Ascending aorta (tissue), 2 donors: ENCODE results near the gene IFNL3. TPM values are rescaled to one million over a fixed set of nuclear protein-coding genes. Genes with fewer than 3 reads are reported as not detected.

Source experiments
- DNase-seq, 2 donors: peaks; one replicate each; pipeline ENCODE4 v3.0.0-alpha.2; 2019; ENCODE audit warnings: low spot score in 2 of 2
- H3K27ac ChIP-seq, 2 donors: fragments of 200-600 bp; sonication (generic); one replicate each; pipeline ENCODE4 v1.5.1; 2016 to 2017; ENCODE audit warnings: mild to moderate bottlenecking in 1 of 2
- H3K27me3 ChIP-seq: fragments of 200-600 bp; sonication (generic); one replicate; pipeline ENCODE4 v1.5.1; 2017
- H3K36me3 ChIP-seq, 2 donors: fragments of 200-600 bp; sonication (generic); one replicate each; pipeline ENCODE4 v1.5.1; 2016
- H3K4me1 ChIP-seq, 2 donors: fragments of 200-600 bp; sonication (generic); one replicate each; pipeline ENCODE4 v1.5.1; 2016 to 2017; ENCODE audit warnings: mild to moderate bottlenecking in 1 of 2
- H3K4me3 ChIP-seq, 2 donors: fragments of 200-600 bp; sonication (generic); one replicate each; pipeline ENCODE4 v1.5.1; 2016 to 2017; ENCODE audit warnings: mild to moderate bottlenecking in 1 of 2
- H3K9me3 ChIP-seq, 2 donors: fragments of 200-600 bp; sonication (generic); one replicate each; pipeline ENCODE4 v1.5.1; 2016
- CTCF ChIP-seq, 3 experiments: fragments of 200-600 bp in 2 of 3; fragments of 450-650 bp in 1 of 3; sonication (generic) in 2 of 3; IDR thresholded peaks; one replicate each; pipeline ENCODE4 v1.5.1; 2016 to 2019; ENCODE audit warnings: antibody characterized with exemption in 3 of 3, mild to moderate bottlenecking in 1 of 3, moderate library complexity in 1 of 3
- intact Hi-C: fragments of 100-400 bp; cut with DNase I; formaldehyde crosslinking; loops from one replicate; pipeline ENCODE4 v1.15.1; 2023
- total RNA-seq: library from RNA; depleted of rRNA; stranded (reverse); fragments of >200 nt; gene quantifications from one replicate; pipeline ENCODE4 v1.1.0, GENCODE V29; 2016

IFNL3 gene
- total RNA-seq, 1 donor from 2014 or later = not detected

GRCh38 chr19:39254531-39255345 lies 9.9 kb upstream of the IFNL3 start:
- no peaks in the 10 kb centered on the region for H3K36me3 ChIP-seq
- no peaks in the 10 kb centered on the region for H3K27me3 ChIP-seq
- no peak for DNase-seq
- no peak for TF ChIP-seq CTCF (IDR thresholded peaks at IDR 0.05)
- no peak overlapping the region for H3K27ac ChIP-seq
- intact Hi-C loops = no loop called here
- H3K4me1 ChIP-seq = no peaks in the 10 kb centered on the region
- no peaks in the 10 kb centered on the region for H3K9me3 ChIP-seq
- no peak overlapping the region for H3K4me3 ChIP-seq

- peaks cover 2% of the 10 kb centered on the region for H3K27me3 ChIP-seq
- no peaks in the 10 kb centered on the region for H3K9me3 ChIP-seq
- intact Hi-C loops = no loop called here
- no peak for TF ChIP-seq CTCF (IDR thresholded peaks at IDR 0.05)
- no peaks in the 10 kb centered on the region for H3K36me3 ChIP-seq
- no peak for DNase-seq
- no peaks in the 10 kb centered on the region for H3K4me1 ChIP-seq
- H3K4me3 ChIP-seq = no peak overlapping the region
- no peak overlapping the region for H3K27ac ChIP-seq
These were observed 8.8 kb upstream of the IFNL3 start for GRCh38 chr19:39253374-39254149.

- intact Hi-C loops = no loop called here
- no peaks in the 10 kb centered on the region for H3K4me1 ChIP-seq
- DNase-seq = no peak
- H3K4me3 ChIP-seq = no peak overlapping the region
- no peaks in the 10 kb centered on the region for H3K36me3 ChIP-seq
- peaks cover 12% of the 10 kb centered on the region for H3K27me3 ChIP-seq
- TF ChIP-seq CTCF (IDR thresholded peaks at IDR 0.05) = no peak
- H3K27ac ChIP-seq = no peak overlapping the region
- H3K9me3 ChIP-seq = no peaks in the 10 kb centered on the region
These were observed 7.7 kb upstream of the IFNL3 start for GRCh38 chr19:39252458-39252857.

DNA sequence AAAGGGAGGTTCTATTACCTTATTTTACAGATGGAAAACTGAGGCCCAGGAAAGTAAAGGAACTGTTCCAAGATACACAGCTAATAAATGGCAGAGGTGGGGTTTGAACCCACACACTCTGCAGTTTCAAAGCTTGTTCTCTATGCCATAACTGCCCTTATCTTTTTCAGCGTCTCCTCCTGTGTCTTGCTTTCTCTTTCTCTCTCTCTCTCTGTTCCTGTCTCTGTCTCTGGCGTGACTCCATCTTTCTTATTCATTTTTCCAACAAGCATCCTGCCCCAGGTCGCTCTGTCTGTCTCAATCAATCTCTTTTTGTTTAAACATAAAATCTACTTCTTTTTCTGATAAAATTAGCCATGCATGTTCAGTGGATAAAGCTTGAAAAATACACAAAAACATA lies 7.0 kb upstream of the IFNL3 start:
- H3K4me1 ChIP-seq = no peaks in the 10 kb centered on the region
- H3K9me3 ChIP-seq = no peaks in the 10 kb centered on the region
- no peaks in the 10 kb centered on the region for H3K36me3 ChIP-seq
- H3K4me3 ChIP-seq = no peak overlapping the region
- H3K27ac ChIP-seq = no peak overlapping the region
- peaks cover 12% of the 10 kb centered on the region for H3K27me3 ChIP-seq
- intact Hi-C loops = no loop called here
- TF ChIP-seq CTCF (IDR thresholded peaks at IDR 0.05) = no peak
- no peak for DNase-seq

DNA sequence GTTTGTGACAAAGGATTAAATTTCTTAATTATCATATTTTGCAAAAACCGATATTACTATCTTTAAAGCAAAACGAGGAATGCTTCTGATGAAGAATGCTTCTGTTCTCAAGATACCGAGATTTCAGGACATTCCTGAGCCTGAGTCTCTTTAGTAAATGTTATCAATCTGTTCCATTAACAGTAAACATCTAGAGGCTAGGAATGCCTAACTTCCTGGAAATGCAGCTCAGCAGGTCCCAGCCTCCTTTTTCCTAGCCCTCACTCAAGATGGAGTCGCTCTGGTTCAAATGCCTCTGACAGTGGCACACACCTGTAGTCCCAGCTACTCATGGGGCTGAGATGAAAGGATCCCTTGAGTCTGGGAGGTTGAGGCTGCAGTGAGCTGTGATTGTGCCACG lies 6.3 kb upstream of the IFNL3 start:
- intact Hi-C loops = no loop called here
- Histone ChIP-seq H3K9me3 (no peaks in the 10 kb centered on the region), H3K4me1 (no peaks in the 10 kb centered on the region), H3K36me3 (no peaks in the 10 kb centered on the region), H3K4me3 (no peak overlapping the region), H3K27me3 (peaks cover 12% of the 10 kb centered on the region), H3K27ac (no peak overlapping the region)
- no peak for DNase-seq
- TF ChIP-seq CTCF (IDR thresholded peaks at IDR 0.05) = no peak
